NT2/D1 (cell line): ENCODE measurements around the gene MNAT1.

Source experiments
- DNase-seq: peaks from one replicate; pipeline ENCODE4 v3.0.0-alpha.2; 2011; ENCODE audit warnings: low read depth, low spot score
- H3K27me3 ChIP-seq: 2 replicates; pipeline ENCODE4 v1.6.0; 2011; ENCODE audit warnings: mild to moderate bottlenecking; ENCODE audit not compliant: insufficient read length, insufficient read depth
- H3K36me3 ChIP-seq: 2 replicates; pipeline ENCODE4 v1.6.1; 2011; ENCODE audit warnings: mild to moderate bottlenecking, low read length, mixed read lengths; ENCODE audit not compliant: insufficient read depth, insufficient read length
- H3K4me1 ChIP-seq: 2 replicates; pipeline ENCODE4 v1.5.1; 2011; ENCODE audit not compliant: insufficient read depth, insufficient read length
- H3K4me3 ChIP-seq: 2 replicates; pipeline ENCODE4 v1.5.1; 2011; ENCODE audit warnings: low read depth; ENCODE audit not compliant: insufficient read length
- H3K9ac ChIP-seq: 2 replicates; pipeline ENCODE4 v1.6.0; 2011; ENCODE audit warnings: low read depth; ENCODE audit not compliant: insufficient read length
- H3K9me3 ChIP-seq: 2 replicates; pipeline ENCODE4 v1.5.1; 2011; ENCODE audit warnings: mild to moderate bottlenecking, low read length; ENCODE audit not compliant: insufficient read depth
- SUZ12 ChIP-seq: IDR thresholded peaks from 2 replicates; pipeline ENCODE4 v1.6.1; 2011; ENCODE audit not compliant: insufficient read length, insufficient read depth; ENCODE audit errors: extremely low read depth
- YY1 ChIP-seq: IDR thresholded peaks from 2 replicates; pipeline ENCODE4 v1.6.1; 2011; ENCODE audit not compliant: insufficient read length, insufficient read depth
- ZNF274 ChIP-seq: IDR thresholded peaks from 2 replicates; pipeline ENCODE4 v1.6.1; 2011; ENCODE audit warnings: mild to moderate bottlenecking, low read depth, low read length

Gene MNAT1

DNA sequence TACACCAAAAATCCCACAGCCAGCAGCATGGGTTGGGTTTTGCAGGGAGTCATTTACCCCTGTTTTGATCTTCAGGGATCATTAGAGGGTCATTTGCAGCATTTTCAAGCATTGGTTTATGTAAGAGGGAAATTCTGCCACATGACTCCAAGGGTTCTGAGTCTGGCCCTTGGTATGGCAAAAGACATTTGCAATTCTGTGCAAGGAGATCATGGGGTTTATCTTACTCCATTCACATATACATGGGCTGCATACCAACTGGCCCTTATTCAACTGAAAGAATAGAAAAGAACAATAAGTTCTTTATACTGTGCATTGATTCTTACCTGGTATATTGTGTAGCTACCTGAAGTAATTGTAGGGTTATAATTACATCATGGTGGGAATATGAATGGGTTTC, 24.1 kb upstream of the MNAT1 start:
- no peak for DNase-seq
- no peak for TF ChIP-seq YY1
- TF ChIP-seq ZNF274: no peak
- TF ChIP-seq SUZ12: no peak
- Histone ChIP-seq H3K4me1 (no peaks in the 10 kb centered on the region), H3K9ac (no peak overlapping the region), H3K27me3 (no peaks in the 10 kb centered on the region), H3K4me3 (no peak overlapping the region), H3K36me3 (peaks cover 21% of the 10 kb centered on the region), H3K9me3 (no peaks in the 10 kb centered on the region)

DNA sequence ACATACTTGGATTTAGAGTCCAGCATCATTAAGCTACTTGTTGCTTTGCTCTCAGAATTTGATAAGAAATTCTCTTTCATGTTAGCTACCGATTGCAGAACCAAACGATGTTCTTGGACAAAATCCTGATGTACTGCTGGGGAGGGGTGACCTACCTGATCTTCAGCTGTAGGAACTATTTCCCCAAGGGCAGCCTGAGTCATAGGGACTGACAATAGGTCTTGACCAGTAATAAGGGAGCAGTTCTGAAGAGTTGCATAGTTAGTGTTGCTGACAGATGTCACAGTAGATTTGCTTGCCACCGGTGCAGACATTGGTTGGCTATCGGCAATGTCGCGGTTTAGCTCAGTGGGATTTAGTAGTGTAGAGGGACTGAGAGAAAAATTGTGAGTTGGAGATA, 21.0 kb upstream of the MNAT1 start:
- no peaks in the 10 kb centered on the region for H3K27me3 ChIP-seq
- DNase-seq: no peak
- H3K9me3 ChIP-seq: no peaks in the 10 kb centered on the region
- peaks cover 36% of the 10 kb centered on the region for H3K36me3 ChIP-seq
- TF ChIP-seq ZNF274 (no peak), SUZ12 (no peak), YY1 (no peak)
- H3K4me3 ChIP-seq: no peak overlapping the region
- no peak overlapping the region for H3K9ac ChIP-seq
- H3K4me1 ChIP-seq: no peaks in the 10 kb centered on the region

DNA sequence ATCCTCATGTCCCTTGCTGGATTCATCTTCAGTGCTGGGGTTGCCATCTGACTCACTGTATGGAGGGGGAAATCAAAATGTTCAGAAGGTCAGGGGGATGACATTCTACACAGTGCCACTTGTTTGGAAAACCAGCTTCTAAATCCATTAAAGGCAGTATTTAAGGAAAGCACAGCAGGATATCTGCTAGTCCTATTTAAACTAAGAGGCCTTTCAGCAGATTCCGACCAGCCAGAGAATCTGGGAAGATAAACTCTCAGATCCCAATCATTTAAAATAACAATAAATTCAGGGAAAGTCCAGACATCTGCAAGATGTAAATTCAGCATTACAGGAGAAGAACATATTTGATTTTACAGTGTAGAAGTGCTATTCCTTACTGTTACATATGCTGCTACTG, 14.2 kb upstream of the MNAT1 start:
- DNase-seq: no peak
- Histone ChIP-seq H3K4me3 (no peak overlapping the region), H3K27me3 (no peaks in the 10 kb centered on the region), H3K36me3 (peaks cover 34% of the 10 kb centered on the region), H3K9ac (no peak overlapping the region), H3K4me1 (peaks cover 6% of the 10 kb centered on the region), H3K9me3 (no peaks in the 10 kb centered on the region)
- no peak for TF ChIP-seq YY1

DNA sequence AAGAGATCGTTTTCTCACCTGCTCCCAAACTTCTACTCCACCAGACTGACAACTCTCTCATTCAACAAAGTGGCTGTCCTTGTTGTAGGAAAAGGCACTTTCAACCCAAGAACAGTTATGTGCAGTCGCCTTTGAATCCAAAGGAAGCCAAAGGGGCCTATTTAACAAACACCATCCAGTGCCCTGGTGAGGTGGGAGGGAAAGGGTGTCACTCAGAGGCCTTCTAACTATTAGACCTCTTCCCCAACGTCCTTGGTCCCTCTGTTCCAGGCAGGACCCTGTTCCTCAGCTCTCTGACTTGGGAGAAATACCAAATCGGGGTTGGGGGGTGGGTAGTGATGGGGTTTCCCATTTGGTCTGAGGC, 13.6 kb upstream of the MNAT1 start:
- TF ChIP-seq ZNF274: no peak
- no peak for TF ChIP-seq SUZ12
- TF ChIP-seq YY1: no peak
- peaks cover 31% of the 10 kb centered on the region for H3K36me3 ChIP-seq
- no peak for DNase-seq
- H3K4me1 ChIP-seq: peaks cover 6% of the 10 kb centered on the region
- H3K27me3 ChIP-seq: no peaks in the 10 kb centered on the region
- H3K9ac ChIP-seq: peak overlapping the region; percentile 51
- H3K9me3 ChIP-seq: no peaks in the 10 kb centered on the region
- H3K4me3 ChIP-seq: peak overlapping the region; percentile 29

DNA sequence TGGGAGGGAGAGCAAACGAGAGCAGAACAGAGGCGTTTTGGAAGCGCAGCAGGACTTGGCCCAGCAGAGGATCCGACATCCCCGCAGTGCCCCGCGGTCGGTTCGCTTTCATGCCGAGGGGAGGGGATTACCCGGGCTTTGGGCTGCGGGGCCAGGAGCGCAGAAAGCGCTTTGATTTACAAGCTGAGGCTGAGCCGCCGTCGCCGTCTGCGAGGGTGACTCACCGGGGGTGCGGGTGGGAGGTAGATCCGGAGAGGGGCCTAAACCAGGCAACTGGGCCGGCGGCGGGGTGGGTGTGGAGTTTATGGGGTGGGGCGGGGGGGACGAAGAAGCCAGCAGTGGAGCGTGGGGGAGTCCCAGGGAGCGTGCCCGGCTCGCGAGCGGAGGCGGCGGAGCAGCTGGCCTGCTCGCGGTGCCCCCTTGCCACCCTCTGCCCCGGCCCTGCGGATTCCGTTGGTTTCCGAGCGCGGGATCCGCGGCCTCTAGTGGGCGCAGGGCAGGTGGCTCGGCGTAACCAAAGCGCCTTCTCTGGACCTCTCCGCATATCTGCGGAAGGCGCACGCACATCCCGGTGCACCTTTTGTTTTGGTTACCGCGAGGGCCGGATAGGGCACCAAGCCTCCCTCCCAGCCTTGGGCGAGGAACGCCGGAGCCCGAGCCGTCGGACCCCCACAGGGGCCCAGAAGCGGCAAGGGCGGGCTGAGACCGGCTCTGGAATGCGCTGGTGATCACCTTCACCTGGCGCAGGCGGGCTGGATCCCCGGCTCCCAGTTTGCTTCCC, 13.0 kb upstream of the MNAT1 start:
- no peak for TF ChIP-seq YY1
- no peak for TF ChIP-seq ZNF274
- no peak for TF ChIP-seq SUZ12
- Histone ChIP-seq H3K36me3 (peaks cover 31% of the 10 kb centered on the region), H3K4me3 (peak overlapping the region; percentile 88), H3K9ac (peak overlapping the region; percentile 86), H3K4me1 (peaks cover 6% of the 10 kb centered on the region), H3K27me3 (no peaks in the 10 kb centered on the region), H3K9me3 (no peaks in the 10 kb centered on the region)
- no peak for DNase-seq

DNA sequence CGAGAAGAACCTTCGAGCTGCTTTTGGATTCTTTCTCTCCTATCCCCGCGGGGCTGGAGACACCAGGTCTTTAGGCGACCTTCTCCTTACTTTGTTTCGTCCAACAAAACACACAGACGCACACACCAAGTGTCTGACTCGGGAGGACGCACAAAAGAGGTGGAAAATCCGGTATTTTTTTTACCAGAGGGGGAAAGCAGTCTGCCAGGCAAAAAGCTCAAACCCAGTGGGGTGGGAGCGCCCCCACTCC, 12.5 kb upstream of the MNAT1 start:
- TF ChIP-seq SUZ12: no peak
- TF ChIP-seq ZNF274: no peak
- TF ChIP-seq YY1: no peak
- DNase-seq: no peak
- H3K9ac ChIP-seq: peak overlapping the region; percentile 86
- H3K9me3 ChIP-seq: no peaks in the 10 kb centered on the region
- peaks cover 31% of the 10 kb centered on the region for H3K36me3 ChIP-seq
- H3K27me3 ChIP-seq: no peaks in the 10 kb centered on the region
- H3K4me3 ChIP-seq: peak overlapping the region; percentile 88
- H3K4me1 ChIP-seq: peaks cover 6% of the 10 kb centered on the region

DNA sequence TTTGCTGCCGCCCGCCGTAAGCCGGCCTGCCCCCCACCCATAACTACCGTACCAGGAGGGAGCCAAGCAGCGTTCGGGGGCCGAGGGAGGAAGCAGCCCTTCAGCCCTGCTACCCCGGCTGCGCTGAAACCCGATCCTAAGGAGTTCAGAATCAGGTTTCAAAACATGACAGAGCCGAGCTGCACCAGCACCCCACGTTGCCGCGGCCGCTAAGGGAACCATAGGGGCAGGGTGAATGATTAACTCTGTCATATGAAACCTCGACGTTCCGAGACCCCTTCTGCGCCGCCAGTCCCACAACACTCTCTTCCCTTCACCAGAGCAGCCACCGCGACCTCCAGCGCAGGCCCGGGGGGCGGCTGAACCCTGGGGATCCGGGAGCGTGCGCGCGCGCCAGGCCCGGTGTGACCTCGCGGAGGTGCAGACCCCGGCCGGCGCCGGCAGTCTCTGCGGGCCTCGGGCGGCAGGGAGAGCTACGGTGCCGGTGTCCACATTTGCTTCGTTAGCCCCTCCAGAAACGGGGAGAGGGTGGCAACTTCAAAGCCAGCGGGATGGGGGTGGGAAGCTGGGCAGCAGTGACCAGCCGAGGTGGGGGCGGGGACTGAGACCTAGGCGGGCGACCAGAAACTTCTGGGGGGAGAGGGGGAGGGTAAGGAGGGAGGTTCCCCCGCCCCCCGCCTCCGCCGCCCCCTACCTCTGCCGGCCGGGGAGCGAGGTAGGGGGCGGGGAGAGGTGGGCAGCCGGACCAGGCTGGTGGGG, 12.0 kb upstream of the MNAT1 start:
- no peak for DNase-seq
- Histone ChIP-seq H3K9me3 (no peaks in the 10 kb centered on the region), H3K4me1 (peaks cover 6% of the 10 kb centered on the region), H3K9ac (peak overlapping the region; percentile 86), H3K4me3 (peak overlapping the region; percentile 88), H3K27me3 (no peaks in the 10 kb centered on the region), H3K36me3 (peaks cover 26% of the 10 kb centered on the region)
- no peak for TF ChIP-seq ZNF274
- no peak for TF ChIP-seq SUZ12
- no peak for TF ChIP-seq YY1
